NCI-H748 (cell line): Measurements from ENCODE around the gene ARHGAP28.

ENCODE experiments used
- DNase-seq: peaks from one replicate; lab custom pipeline; 2025; ENCODE audit not compliant: unreplicated experiment; lab: John Stamatoyannopoulos, UW

ARHGAP28 gene

GRCh38 chr18:6955304-6955703 lies 225.8 kb downstream of the ARHGAP28 start:
- DNase-seq, result no peak

GRCh38 chr18:6956495-6956894 lies 227.0 kb downstream of the ARHGAP28 start:
- no peak for DNase-seq

DNA sequence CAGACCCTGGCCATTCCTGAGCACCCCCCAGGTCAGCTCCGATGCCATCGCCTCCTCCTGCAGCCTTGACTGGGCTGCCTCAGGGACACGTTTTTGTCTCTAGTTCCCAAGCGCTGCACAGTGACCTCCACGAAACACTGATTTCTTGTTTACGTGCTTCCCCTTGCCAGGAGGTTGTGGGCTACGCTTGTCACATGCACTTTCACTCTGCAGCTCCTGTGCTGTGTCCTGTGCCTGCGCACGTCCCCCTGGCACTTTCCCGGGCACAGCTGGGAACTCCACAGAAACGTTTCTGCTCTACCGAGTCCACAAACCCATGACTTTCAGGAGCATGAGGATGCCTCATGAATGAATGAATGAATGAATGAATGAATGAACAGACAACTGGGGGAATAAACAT lies 227.5 kb downstream of the ARHGAP28 start:
- no peak for DNase-seq

DNA sequence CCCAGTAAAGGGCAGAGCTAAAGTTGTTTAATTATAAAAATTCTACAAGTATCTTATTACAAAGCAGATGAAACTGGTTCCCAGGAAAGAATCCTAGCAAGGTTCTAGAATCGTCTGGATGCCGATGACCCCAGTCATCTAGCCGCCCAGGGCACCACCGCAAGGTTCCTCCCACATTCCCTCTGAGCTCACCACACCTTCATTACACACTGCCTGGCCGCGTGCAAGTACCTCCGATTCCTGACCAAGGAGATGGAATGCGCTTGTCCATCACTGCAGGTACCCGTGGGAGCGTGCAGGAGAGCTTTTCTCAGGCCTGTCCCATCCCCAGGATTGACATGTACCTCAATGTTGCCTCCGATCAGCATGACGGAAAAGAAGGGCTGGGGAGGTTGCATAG lies 229.6 kb downstream of the ARHGAP28 start:
- DNase-seq, result no peak

DNA sequence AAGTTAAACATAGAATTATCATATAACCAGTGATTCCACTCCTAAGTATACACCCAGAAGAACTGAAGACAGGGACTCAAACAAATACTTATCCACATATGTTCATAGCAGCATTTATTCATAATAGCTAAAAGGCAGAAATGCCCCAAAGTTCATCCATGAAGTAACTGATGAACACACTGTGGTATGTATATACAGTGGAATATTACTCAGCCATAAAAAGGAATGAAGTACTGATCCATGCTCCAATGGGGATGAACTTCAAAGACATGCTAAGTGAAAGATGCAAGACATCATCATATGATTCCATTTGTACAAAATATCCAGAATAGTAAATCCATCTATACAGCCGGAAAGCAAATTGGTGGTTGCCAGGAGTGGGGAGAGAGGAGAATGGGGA lies 230.6 kb downstream of the ARHGAP28 start:
- no peak for DNase-seq

GRCh38 chr18:6960656-6961055 lies 231.1 kb downstream of the ARHGAP28 start:
- DNase-seq, result no peak

- DNase-seq, result no peak
Observed at GRCh38 chr18:6961331-6961730, 231.8 kb downstream of the ARHGAP28 start.

DNA sequence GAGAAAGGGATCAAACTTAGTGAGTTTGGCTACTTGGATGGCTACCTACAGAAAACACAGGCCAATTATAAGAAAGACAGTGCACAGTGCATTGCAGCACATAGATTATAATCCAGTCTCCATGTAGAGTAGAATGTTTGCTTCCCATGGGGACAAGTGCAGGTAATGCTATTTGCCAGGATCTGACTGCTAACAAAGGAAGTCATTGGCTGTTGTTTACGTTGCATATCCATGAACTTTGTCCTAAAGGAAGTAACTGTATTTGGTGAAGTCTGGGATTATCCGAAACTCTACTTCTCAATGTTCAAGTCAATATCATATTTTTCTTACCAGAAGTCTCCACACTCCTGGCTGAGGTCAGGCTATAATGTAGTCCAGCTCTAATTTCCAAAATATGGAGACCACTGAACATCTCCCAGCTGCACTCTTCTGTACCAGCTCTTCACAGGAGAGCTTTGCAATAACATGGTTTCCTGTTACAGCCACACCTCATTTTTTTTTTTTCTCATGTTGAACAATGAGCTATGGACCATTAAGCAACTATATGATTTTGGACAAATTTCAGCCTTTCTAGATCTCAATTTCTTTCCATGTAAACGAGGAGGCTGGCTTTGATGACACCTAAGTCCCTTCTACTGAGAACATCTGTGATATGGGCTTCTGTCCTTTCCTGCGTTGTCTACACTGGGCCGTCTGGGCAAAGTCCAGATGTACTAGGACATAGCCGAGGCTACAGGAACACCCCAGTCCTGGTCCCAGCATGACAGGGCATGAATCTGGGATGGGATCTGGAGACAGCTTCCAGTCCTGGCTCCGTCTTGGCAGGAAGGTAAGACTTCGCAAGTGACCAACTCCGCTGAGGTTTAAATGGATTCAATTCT lies 233.3 kb downstream of the ARHGAP28 start:
- DNase-seq, result peak; percentile 19

DNA sequence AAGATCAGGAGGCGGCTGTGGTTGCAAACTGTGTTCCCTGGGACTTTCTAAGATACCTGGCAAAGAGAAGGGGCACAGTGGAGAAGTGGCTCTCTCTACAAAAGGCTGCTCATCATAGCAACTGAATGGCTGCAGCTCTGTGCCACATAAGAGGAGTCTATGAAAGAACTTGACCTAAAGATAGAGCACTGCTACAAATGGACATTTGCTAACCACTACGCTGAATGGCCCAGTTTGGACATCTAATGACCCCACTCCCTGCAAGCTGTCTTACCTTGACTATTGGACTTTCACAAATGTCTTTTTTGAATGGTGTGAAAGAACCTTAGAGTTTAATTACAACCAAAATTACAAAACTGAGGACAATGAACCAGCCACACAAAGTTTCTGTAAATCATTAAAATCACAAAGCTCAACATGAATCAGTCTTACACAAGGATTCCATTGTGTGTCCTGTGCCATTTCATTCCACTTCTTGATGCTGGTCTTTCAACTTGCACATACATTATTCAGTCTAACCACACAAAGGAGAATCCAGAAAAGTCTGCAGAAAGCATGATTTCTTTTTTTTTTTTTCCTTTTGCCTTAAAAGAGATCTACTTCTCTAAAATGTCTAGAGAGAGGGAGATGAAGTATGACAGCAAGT lies 234.1 kb downstream of the ARHGAP28 start:
- DNase-seq, result no peak
